GM19463 (cell line): ENCODE measurements around the gene KCNJ16.

Source experiments
- ATAC-seq: cut with Tn5 transposase; IDR thresholded peaks from one replicate; pipeline ENCODE4 v1.9.1; 2021; ENCODE audit warnings: mild to moderate bottlenecking, moderate library complexity; ENCODE audit not compliant: unreplicated experiment

The KCNJ16 gene

DNA sequence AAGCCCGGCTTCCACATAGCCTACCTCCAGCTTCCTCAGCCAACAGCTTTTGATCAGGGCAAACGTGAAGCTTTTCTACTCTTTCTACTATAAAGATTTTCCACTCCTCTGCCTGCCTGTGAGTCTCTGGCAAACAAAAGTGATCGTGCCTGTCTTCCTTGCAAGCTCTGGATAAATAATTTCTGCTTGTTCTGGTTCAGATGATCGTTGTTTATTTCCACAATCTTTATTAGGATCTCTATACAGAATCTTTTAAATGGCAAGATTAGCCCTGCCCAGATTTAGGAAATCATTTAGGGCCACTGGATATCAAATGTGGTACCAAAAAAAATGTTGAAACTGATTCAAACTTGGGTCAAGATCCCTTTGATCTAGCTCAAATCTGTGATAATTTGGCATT, 20.4 kb downstream of the KCNJ16 start:
- no peak for ATAC-seq

DNA sequence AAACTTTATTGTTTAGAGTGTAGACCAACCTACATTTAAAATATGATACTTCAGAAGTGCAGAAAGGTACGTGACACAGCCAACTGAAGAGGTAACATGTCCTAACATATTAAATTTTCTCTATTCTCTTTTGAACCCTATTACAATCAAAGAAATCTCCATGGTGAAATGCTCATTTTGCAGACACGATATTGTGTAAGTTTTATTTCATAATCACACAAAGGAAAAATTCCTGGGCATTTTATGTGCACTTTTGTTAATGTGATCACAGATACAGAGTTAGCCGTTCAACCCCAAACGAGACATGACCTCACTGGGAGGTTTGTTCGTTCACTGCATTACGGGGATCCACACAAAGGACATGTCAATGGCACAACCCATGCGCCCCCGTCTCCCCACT, 21.8 kb downstream of the KCNJ16 start:
- no peak for ATAC-seq

DNA sequence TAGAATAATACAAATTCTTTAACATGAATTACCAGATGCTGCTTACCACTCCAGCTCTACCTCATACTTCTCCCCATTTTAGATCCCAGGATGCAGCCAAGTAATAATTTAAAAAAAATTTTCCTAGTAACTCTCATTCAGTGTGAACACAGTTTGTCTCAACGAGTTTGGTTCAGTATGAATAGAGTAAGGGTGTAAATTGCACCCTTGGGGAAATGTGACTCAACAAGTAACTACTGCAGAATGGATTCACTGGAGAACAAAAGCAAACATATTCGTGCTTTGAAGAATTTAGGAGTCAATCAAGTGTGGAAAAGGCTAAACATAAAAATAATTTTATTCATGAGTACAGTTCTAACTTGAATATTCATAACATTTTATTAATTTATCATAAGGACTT, 23.0 kb downstream of the KCNJ16 start:
- ATAC-seq, result no peak

DNA sequence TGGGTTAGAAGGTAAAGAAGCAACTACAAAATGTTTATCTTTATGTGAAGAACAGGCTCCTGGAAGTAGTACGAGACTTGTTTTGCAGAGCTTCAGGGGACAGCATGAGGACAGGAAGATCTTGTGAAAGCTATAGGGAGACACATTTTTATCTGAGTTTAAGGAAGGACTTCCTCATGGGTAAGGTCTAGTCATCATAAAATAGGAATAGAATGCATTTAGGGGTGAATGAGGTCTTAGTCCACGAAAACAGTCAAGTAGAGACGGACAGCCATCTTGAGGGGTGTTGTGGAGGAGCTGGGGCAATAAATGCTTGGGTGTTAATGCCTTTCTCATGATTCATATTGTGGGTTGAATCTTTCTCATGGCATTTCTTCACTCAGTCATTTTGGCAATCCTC, 24.3 kb downstream of the KCNJ16 start:
- no peak for ATAC-seq

DNA sequence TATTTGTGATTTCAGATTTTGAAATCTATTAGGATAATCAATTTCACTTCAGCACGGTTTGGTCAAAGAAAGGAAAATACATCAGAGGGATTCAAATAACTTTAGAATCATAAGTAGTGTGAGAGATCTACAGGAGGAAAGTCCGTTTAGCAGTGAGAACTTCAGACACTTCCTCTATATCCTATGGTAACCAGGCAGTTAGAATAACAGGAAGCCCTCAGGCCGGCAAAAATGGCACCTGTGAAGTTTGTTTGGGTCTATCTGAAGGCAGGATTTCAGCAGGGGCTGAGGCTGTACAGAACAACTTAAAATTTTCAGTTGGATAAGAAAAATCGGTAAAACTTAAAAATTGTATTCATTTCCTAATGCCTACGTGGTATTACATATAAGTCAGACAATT, 24.9 kb downstream of the KCNJ16 start:
- no peak for ATAC-seq

DNA sequence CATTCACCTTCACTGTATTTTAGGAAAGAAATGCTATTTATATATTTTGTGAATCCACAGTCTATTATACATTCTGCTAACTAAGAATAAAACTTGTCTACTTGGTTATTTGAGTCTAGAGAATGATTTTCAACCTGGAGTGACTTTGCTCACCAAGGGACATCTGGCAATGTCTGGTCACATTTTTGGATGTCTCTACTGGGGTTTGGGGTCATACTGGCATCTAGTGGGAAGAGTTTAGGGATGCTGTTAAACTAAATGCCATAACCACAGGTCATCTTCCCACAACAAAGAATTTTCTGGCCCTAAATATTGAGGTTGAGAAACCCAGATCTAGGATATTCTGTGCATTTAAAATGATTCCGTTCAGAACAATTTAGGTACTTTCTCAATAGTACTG, 26.0 kb downstream of the KCNJ16 start:
- no peak for ATAC-seq

DNA sequence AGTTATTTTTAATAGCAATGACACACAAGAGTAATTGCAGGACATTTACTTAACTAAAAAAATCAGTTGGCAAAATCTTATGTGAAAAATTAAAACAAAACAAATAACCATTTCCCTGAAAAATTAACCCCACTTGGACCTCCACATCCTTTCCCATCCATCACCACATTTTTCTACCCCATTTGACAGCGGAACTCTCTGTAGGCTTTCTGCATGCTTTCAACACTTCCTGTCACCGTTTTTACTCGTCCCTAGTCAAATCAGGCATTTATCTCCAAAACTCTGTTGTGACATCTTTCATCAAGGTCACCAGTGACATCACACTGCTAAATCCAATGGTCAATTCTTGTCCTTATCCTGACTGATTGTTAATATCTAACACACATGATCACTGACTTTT, 27.5 kb downstream of the KCNJ16 start:
- ATAC-seq, result no peak

DNA sequence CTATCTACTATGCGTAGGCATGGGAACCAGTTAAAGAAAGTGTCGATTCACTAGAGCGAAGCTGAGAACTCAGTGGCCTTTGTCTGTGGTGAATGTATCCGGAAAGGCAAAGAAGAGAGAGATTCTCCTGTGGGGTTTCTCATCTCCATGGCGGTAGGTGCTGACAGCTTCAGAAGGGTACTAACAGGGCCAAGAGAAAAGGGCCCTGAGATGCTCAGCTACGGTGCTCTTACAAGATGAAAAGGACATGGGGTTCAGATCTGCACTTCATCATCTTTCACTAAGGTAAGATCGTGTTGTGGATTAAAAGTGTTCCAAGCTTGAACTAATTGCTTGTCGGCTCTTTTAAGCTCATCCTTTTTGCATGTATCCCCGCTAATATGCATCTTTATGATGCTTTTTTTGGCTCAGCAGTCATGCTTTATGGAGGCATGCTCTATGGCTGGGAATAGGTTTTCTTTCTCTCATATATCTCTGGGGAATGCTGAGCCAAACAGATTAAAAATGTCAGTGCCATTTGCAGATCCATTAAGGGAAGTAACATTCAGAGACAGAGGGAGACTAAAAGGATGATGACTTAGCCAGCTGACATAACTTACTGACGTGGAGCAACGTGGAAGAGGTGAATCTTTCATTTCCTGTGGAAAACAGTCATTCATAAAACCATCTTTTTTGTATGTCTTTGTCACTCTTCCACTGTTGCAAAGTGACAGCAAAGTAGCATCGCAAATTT, 29.9 kb downstream of the KCNJ16 start:
- ATAC-seq, result no peak

DNA sequence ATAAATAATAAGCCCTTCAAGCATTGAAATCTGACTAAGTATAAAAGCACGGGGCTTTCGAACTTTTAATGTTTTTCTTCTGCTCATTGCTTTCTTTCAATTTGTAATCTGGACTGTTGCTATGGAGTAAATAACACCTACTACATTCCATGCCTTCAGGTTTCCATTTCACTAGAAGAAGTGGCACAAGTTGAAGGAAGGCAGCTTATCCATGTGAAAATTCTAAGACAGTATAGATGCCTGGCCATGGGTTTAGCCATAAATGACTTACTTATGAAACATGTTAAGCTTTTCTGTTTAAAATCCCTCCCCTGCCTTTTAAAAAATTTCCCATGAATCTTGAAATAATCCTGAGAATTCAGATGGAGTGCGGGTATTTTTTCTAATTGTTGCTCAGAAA, 30.6 kb downstream of the KCNJ16 start:
- no peak for ATAC-seq

DNA sequence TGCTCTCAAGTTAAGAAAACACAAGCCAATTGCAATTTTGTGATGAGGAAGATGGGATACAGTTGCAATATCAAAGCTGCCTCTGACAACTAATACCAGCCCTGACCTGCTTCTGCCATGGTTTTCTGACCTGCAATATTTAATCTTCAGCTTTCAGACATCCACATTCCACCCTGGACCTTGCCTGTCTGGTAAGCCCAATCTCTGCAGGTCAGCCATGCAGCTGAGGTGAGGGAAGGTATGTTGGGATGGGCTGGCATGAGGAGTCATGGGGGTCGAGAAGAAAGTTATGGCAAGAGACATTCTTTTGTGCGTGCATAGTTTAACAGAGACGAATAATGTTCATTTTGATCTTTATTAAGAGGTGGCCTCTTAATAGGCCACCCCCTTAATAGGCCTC, 31.5 kb downstream of the KCNJ16 start:
- ATAC-seq, result no peak

DNA sequence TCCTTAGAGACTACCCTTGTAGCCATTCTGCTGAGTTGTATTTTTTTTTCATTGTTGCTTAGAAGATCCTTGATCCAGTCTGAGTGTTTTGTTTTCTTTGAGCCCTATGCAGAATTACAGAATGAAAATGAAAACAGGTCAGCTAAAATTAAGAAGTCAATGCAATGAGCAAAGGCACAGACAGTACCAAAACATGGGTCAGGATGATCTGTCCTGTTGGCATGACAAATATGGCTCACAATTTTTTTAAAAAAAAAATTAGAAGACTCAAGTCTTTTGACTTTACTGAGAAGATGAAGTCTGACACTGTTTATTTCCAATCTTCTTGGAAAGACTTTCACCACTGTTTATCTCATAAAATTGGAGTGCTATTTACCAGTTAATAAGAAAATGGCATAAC, 32.4 kb downstream of the KCNJ16 start:
- no peak for ATAC-seq

DNA sequence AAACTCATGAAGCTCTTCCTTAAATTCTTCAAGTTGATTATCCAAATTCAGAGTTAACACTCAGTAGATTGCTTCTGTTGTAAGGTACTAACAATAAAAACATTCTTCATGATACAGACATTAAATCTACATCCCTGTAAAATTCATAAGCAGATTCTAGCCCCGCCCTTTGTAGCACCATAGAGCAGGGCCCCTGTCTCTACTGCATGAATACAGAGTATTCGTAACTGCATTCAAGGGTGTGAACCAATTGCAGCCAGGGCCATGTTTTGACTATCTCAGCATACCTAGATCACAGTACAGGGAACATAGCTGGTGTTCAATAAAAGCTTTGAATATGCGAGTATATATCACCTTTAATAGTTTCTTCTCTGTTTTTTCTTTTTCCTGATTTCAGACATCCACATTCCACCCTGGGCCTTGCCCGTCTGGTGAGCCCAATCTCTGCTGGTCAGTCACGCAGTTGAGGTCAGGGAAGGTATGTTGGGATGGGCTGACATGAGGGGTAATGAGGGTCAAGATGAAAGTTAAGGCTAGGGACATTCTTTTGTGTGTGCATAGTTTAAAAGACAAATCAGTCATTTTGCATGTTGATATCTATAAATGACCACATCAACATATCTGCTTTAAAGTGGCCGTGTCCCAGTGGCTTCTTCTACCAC, 33.0 kb downstream of the KCNJ16 start:
- ATAC-seq, result no peak

DNA sequence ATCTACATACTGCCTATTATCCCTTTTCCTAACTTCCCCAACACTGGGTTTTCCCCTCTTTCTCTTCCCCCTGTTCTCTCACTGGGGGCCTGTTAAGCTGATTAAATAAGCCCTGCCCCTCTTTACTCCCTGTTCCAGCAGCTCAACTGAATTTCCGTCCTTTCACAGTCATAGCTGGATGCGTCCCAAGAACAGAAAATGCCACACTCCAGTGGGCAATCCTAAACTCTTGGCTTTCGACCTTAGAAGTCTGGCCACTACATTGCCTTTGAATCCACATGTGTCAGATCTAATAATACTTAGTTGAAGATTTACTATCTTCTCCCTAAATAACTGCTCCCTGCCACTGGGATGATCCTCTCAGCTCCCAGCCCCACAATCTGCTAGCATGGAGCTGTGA, 34.5 kb downstream of the KCNJ16 start:
- no peak for ATAC-seq

DNA sequence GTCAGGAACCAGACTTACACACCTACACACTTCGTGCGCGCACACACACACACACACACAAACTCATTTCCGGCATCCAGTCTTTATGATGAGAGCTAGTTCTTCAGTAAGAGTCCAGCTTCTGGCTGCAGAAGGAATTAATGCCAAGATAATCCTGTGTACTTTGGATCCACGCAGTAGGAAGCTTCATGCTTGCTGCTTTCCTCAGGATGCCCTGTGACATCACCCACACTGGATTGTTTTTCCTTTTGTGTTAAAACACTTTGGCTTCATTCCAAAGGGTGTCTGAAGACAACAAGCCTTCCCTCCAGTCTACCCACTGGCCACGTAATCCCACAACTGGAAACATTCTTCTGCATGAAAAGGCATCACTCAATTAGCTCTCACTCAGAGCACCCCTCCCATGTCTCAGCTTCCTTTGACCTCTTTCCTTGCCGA, 35.4 kb downstream of the KCNJ16 start:
- ATAC-seq, result no peak

DNA sequence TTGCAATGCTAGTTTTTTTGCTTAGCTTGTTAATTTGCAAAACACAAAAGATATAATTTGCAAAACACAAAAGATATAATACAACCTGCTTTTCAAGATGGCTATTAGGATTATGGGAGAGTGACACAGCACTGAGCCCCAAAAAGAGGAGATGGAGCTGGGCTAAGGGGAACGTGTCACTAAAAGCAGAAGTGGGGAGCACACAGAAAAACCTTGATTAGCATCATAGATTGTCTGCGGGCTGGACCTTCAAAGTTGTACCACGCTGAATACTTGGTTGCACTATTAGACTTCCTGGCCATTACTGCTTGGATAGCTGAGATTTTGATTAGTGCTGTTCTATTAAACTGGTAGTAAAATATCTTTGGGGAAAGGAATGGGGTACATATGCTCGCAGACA, 36.2 kb downstream of the KCNJ16 start:
- no peak for ATAC-seq

DNA sequence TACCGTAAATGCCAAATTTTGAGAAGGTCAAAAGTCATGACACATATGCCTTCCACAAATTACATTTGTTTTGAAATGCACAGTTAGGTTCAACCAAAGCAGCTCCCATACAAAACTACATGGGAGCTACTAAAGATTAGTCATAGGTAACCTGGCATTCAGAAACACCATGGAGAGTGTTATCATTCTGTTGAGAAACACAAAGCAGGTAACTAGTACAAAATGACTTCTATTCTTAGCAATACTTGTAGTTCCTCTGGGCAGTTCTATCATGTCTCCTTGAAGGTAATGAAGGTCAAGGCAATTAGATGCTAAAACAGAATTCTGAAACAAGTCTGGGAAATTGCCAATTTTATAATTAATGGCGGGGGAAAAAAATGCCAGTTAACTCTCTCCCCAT, 39.4 kb downstream of the KCNJ16 start:
- no peak for ATAC-seq

DNA sequence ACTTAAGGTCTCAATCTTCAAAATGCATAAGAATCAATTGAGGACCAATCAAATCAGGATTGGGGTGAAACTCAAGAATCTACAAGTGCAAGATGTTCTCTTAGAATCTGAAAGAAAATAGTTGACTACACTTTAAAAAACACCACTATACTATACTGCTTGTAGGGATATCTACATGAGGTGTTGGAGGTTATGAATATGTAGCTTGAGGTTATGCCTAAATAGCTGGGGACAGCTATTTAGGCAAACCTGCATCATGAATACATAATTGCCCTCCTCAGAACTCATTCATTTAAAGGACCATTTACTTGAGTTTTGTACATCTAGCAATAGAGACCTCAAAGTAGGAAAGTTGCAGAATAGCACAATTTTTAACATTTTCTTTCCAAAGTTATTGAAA, 40.1 kb downstream of the KCNJ16 start:
- no peak for ATAC-seq

DNA sequence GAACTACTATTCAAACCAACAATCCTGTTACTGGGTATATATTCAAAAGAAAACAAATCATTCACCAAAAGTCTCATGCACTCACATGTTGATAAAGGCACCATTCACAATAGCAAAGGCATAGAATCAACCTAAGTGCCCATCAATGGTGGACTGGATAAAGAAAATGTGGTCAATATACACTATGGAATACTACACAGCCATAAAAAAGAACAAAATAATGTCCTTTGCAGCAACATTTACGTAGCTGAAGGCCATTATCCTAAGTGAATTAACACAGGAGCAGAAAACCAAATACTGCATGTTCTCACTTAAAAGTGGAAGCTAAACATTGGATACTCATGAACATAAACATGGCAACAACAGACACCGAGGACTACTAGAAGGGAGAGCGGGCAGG, 41.9 kb downstream of the KCNJ16 start:
- no peak for ATAC-seq

DNA sequence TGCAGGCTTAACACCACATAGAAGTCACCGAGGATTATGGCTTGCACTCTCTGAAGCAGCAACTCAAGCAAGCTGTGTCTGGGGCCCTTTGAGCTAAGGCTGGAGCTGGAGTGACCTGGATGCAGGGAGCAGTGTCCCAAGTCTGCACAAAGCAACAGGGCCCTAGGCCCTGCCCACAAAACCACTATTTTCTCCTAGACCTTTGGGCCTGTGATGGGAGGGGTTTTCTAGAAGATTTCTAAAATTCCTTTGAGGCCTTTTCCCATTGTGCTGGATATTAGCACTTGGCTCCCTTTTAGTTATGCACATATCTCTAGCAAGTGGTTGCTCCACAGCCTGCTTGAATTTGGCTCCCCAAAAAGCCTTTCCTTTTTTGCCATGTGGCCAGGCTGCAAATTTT, 44.5 kb downstream of the KCNJ16 start:
- ATAC-seq, result no peak

DNA sequence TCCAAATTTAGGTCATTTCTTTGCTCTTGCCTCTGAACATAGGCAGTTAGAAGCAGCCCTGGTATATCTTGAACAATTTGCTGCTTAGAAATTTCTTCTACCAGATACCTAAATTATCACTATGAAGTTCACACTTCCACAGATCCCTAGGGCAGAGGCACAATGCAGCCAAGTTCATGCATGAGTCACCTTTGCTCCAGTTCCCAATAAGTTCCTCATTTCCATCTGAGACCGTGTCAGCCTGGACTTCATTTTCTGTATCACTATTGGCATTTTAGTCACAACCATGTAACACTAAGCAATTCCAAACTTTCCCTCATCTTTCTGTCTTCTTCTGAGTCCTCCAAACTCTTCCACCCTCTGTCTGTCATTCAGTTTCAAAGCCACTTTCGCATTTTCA, 45.0 kb downstream of the KCNJ16 start:
- ATAC-seq, result no peak

DNA sequence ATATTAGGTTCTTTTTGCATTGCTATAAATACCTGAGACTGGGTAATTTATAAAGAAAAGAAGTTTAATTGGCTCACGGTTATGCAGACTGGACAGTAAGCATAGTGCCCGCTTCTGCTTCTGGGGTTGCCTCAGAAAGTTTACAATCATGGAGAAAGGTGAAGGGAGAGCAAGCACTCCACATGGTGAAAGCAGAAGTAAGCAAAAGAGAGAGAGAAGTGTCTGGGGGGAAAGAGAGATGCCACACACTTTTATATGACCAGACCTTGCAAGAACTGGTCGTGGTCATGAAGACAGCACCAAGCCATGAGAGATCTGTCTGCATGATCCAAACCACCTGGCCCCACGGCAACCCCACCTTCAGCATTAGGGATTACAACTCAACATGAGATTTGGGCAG, 45.4 kb downstream of the KCNJ16 start:
- no peak for ATAC-seq

DNA sequence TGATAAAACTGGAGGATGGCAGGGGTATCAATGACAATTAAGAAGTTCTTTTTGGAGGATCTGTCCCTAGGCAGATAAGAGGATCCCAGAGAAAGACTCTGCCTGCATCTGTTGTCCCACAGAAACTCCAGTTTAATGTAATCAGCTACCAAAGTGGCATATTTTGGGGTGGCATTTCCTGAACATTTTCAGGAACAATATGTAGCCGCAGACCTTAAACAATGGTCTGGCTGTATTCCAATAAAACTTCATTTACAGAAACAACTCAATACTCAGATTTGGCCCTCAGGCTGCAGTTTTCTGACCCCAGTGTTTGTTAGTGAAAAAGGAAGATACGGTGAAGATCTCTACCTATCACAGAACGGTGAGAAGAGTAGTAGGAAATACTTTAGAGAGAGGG, 46.1 kb downstream of the KCNJ16 start:
- no peak for ATAC-seq

DNA sequence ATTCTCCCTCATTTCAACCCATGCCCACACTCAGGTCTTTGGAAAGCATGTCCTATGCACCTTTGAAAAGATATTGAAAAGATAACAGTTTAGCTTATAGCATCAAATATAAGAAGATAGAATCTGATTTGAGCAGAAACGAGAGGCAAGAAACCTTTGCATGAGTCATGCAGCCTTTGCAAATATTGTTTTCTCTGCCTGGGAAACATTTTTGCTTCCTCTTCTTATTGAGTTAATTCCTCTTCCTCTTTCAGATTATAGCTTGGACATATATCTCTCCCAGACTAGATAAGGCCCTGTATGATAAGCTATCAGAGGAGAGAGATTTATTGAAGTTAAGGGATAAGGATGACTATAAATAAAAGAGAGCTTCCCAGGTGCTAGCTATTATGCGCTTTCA, 48.2 kb downstream of the KCNJ16 start:
- ATAC-seq, result no peak
